RWPE2 (cell line): ENCODE data around the gene HBS1L.
A peak's percentile ranks its signal among the peaks of the same experiment; 100 is the strongest.

ENCODE experiments used
- ATAC-seq: fragments of 200-7000 bp; cut with Tn5 transposase; 3 replicates; pipeline ENCODE4 v1.9.1; 2021; ENCODE audit warnings: low read depth
- DNase-seq: peaks from one replicate; pipeline ENCODE4 v3.0.0-alpha.2; 2020; ENCODE audit warnings: low spot score
- H3K27ac ChIP-seq: fragments of 450-650 bp; 2 replicates; pipeline ENCODE4 v1.5.1; 2017; ENCODE audit warnings: mild to moderate bottlenecking; ENCODE audit not compliant: poor library complexity, severe bottlenecking
- H3K27me3 ChIP-seq: fragments of 250-450 bp; sonication (Bioruptor Pico); 2 replicates; pipeline ENCODE4 v1.5.1; 2021; ENCODE audit warnings: mild to moderate bottlenecking, moderate library complexity; ENCODE audit not compliant: insufficient read depth, poor library complexity, severe bottlenecking
- H3K36me3 ChIP-seq: fragments of 250-450 bp; sonication (Bioruptor Pico); 2 replicates; pipeline ENCODE4 v1.5.1; 2020; ENCODE audit warnings: low read depth, mild to moderate bottlenecking, moderate library complexity
- H3K4me1 ChIP-seq: fragments of 250-450 bp; sonication (Bioruptor Pico); 2 replicates; pipeline ENCODE4 v1.5.1; 2021; ENCODE audit warnings: mild to moderate bottlenecking, moderate library complexity; ENCODE audit not compliant: insufficient read depth, poor library complexity, severe bottlenecking
- H3K4me3 ChIP-seq: fragments of 250-450 bp; sonication (Bioruptor Pico); 2 replicates; pipeline ENCODE4 v1.5.1; 2021; ENCODE audit warnings: mild to moderate bottlenecking, moderate library complexity; ENCODE audit not compliant: severe bottlenecking
- H3K9me3 ChIP-seq: fragments of 250-450 bp; sonication (Bioruptor Pico); 2 replicates; pipeline ENCODE4 v1.5.1; 2021; ENCODE audit warnings: mild to moderate bottlenecking, moderate library complexity; ENCODE audit not compliant: severe bottlenecking
- TF ChIP-seq, protein P1 (sequence below): fragments of 450-650 bp; IDR thresholded peaks from one replicate; pipeline ENCODE4 v1.5.1; 2017; ENCODE audit warnings: mild to moderate bottlenecking, moderate library complexity; ENCODE audit not compliant: poor library complexity, severe bottlenecking

Gene HBS1L

GRCh38 chr6:135056632-135057031 is 2.0 kb upstream of the HBS1L start:
- Histone ChIP-seq H3K4me1 (peaks cover 12% of the 10 kb centered on the region), H3K27me3 (no peaks in the 10 kb centered on the region), H3K9me3 (peaks cover 2% of the 10 kb centered on the region), H3K36me3 (no peaks in the 10 kb centered on the region; the same call in 1 of the 2 replicates), H3K4me3 (no peak overlapping the region), H3K27ac (no peak overlapping the region)
- no peak for ATAC-seq
- DNase-seq = no peak
- TF ChIP-seq, protein P1, sequence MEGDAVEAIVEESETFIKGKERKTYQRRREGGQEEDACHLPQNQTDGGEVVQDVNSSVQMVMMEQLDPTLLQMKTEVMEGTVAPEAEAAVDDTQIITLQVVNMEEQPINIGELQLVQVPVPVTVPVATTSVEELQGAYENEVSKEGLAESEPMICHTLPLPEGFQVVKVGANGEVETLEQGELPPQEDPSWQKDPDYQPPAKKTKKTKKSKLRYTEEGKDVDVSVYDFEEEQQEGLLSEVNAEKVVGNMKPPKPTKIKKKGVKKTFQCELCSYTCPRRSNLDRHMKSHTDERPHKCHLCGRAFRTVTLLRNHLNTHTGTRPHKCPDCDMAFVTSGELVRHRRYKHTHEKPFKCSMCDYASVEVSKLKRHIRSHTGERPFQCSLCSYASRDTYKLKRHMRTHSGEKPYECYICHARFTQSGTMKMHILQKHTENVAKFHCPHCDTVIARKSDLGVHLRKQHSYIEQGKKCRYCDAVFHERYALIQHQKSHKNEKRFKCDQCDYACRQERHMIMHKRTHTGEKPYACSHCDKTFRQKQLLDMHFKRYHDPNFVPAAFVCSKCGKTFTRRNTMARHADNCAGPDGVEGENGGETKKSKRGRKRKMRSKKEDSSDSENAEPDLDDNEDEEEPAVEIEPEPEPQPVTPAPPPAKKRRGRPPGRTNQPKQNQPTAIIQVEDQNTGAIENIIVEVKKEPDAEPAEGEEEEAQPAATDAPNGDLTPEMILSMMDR = no peak

DNA sequence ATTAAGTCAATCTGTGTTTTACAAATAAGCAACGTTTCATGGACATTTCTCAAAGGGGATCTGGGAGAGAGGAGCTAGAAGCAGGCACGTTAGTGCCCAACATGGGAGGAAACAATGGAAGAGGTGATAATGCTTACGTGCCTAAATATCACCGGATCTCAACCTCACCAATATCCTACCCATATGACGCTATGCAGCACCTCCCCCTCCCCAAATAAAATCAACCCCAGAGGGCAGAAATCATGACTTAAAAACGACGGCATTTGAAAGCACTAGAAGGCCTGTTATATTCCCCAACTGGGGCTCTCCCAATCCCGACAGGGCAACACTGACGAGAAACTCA is 425 bp downstream of the HBS1L start:
- TF ChIP-seq, protein P1 = no peak
- peaks cover 15% of the 10 kb centered on the region for H3K36me3 ChIP-seq
- peaks cover 12% of the 10 kb centered on the region for H3K4me1 ChIP-seq
- ATAC-seq = peak; percentile 32
- H3K27me3 ChIP-seq = no peaks in the 10 kb centered on the region
- H3K27ac ChIP-seq = peak overlapping the region; percentile 49
- no peak for DNase-seq
- H3K9me3 ChIP-seq = peaks cover 2% of the 10 kb centered on the region
- peak overlapping the region; percentile 70 for H3K4me3 ChIP-seq

DNA sequence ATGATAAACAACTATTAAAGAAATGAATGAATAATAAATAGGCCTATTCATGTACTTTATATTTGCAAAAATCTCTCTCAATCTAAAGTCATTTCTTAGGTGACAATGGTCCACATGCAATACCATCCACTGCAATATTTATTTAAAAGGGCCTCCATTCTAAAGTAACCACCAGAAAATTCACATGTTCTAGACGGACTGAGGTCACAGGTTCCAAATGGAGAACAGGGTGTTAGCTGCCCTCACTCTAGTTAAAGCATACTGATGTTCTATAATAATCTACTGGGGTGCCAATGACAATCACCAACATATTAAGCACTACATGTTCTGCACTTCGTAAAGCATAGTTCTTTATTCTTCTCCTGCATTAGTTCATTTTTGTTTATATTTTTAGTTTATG is 1.2 kb downstream of the HBS1L start:
- TF ChIP-seq, protein P1 = no peak
- Histone ChIP-seq H3K4me3 (peak overlapping the region; percentile 70), H3K9me3 (peaks cover 2% of the 10 kb centered on the region), H3K27ac (no peak overlapping the region), H3K27me3 (no peaks in the 10 kb centered on the region), H3K4me1 (peaks cover 12% of the 10 kb centered on the region), H3K36me3 (peaks cover 23% of the 10 kb centered on the region)
- no peak for ATAC-seq
- DNase-seq = no peak

GRCh38 chr6:135052939-135053338 is 1.7 kb downstream of the HBS1L start:
- peaks cover 12% of the 10 kb centered on the region for H3K4me1 ChIP-seq
- DNase-seq (no peak), ATAC-seq (no peak)
- H3K4me3 ChIP-seq = peak overlapping the region; percentile 70
- H3K27ac ChIP-seq = no peak overlapping the region
- H3K9me3 ChIP-seq = peaks cover 2% of the 10 kb centered on the region
- TF ChIP-seq, protein P1 = no peak
- H3K27me3 ChIP-seq = no peaks in the 10 kb centered on the region
- H3K36me3 ChIP-seq = peaks cover 24% of the 10 kb centered on the region

DNA sequence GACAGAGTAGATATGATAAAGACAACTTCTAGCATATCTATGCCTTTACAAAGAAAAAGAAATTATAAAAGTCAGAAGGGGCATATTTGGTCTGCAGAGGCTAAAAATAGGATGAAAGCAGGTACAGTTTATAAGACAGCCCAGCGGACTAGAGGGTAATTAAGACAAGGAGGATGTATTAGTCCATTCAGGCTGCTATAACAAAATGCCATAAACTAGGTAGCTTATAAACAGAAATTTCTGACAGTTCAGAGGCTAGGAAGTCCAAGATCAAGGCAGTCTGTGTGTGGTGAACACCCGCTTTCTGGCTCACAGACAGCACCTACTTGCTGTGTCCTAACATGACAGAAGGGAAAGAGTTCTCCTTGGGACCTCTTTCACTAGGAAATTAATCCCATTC is 5.7 kb downstream of the HBS1L start:
- ATAC-seq (no peak), DNase-seq (no peak)
- Histone ChIP-seq H3K27ac (no peak overlapping the region), H3K4me3 (no peak overlapping the region), H3K4me1 (peaks cover 12% of the 10 kb centered on the region), H3K36me3 (peaks cover 43% of the 10 kb centered on the region), H3K27me3 (no peaks in the 10 kb centered on the region), H3K9me3 (peaks cover 2% of the 10 kb centered on the region)
- TF ChIP-seq, protein P1 = no peak
